Activated naive CD4-positive, alpha-beta T cell treated with anti-CD3 and anti-CD28 coated beads, Interleukin-2, amount 10 ng/mL, durations not matched to agents 7 days and 5 days (primary cell): Measurements from ENCODE around the gene NT5C2.
"Not testable (repeated sequence)": the region's sequence is repeated elsewhere in the genome, so short reads cannot be mapped to it uniquely, and the experiment has no call there.

ENCODE experiments used
- CTCF ChIA-PET: fragments of 350-600 bp; sonication (Branson Sonifier 250); formaldehyde crosslinking; loops from one replicate; lab custom pipeline; 2021; ENCODE audit warnings: antibody characterized with exemption; lab: Charles Lee
- DNase-seq: peaks from one replicate; pipeline ENCODE4 v3.0.0-alpha.2; 2020
- H3K27ac Mint-ChIP-seq: one replicate; pipeline ENCODE4 v1.8.0; 2021; ENCODE audit warnings: mild to moderate bottlenecking, moderate library complexity, mixed read lengths
- H3K27me3 Mint-ChIP-seq: one replicate; pipeline ENCODE4 v1.8.0; 2021; ENCODE audit warnings: mild to moderate bottlenecking, mixed read lengths
- H3K36me3 Mint-ChIP-seq: one replicate; pipeline ENCODE4 v1.8.0; 2021; ENCODE audit warnings: mixed read lengths
- H3K4me1 Mint-ChIP-seq: one replicate; pipeline ENCODE4 v1.8.0; 2021; ENCODE audit warnings: mixed read lengths
- H3K4me3 Mint-ChIP-seq: one replicate; pipeline ENCODE4 v1.8.0; 2021; ENCODE audit warnings: mild to moderate bottlenecking, moderate library complexity, mixed read lengths
- H3K9me3 Mint-ChIP-seq: one replicate; pipeline ENCODE4 v1.8.0; 2021; ENCODE audit warnings: mixed read lengths

Gene NT5C2

DNA sequence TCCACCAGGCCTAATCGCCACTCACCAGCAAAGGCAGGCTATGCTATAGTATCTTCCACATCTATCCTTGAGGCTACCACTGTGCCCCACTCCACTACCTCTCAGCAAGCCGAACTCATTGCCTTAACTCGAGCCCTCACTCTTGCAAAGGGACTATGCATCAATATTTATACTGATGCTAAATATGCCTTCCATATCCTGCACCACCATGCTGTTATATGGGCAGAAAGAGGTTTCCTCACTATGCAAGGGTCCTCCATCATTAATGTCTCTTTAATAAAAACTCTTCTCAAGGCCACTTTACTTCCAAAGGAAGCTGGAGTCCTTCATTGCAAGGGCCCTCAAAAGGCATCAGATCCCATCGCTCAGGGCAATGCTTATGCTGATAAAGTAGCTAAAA lies 17.2 kb upstream of the NT5C2 start:
- H3K4me1 Mint-ChIP-seq, H3K36me3 Mint-ChIP-seq, CTCF ChIA-PET, DNase-seq, H3K4me3 Mint-ChIP-seq, H3K9me3 Mint-ChIP-seq, H3K27ac Mint-ChIP-seq, H3K27me3 Mint-ChIP-seq: not testable (repeated sequence)

DNA sequence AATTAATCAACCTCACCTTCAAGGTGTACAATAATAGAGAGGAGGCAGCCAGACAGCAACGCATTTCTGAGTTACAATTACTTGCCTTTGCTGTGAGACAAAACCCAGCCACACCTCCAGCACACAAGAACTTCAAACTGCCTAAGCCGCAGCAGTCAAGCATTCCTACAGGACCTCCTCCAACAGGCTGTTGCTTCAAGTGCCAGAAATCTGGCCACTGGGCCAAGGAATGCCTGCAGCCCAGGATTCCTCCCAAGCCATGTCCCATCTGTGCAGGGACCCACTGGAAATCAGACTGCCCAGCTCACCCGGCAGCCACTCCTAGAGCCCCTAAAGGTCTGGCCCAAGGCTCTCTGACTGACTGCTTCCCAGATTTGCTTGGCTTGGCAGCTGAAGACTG lies 14.6 kb upstream of the NT5C2 start:
- H3K36me3 Mint-ChIP-seq, H3K4me3 Mint-ChIP-seq, H3K27ac Mint-ChIP-seq, H3K9me3 Mint-ChIP-seq, H3K4me1 Mint-ChIP-seq, CTCF ChIA-PET, DNase-seq: not testable (repeated sequence)
- H3K27me3 Mint-ChIP-seq = peaks cover 15% of the 10 kb centered on the region

DNA sequence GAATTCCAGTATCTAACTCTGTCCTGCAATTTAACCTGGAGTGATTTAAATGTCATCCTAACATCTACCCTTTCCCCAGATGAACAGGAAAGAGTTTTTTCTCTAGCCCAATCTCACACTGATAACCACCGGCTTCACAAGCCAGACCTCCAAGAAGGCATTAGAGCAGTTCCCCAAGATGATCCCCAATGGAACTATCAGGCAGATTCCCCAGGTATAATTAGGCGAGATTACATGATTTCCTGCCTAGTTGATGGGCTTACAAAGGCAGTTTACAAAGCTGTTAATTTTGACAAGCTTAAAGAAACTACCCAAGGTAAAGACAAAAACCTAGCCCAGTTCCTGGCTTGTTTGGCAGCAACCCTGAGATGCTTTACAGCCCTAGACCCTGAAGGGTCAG lies 14.1 kb upstream of the NT5C2 start:
- CTCF ChIA-PET = no interaction called here
- H3K27me3 Mint-ChIP-seq = peaks cover 15% of the 10 kb centered on the region
- H3K36me3 Mint-ChIP-seq = no peaks in the 10 kb centered on the region
- no peak overlapping the region for H3K27ac Mint-ChIP-seq
- no peaks in the 10 kb centered on the region for H3K4me1 Mint-ChIP-seq
- peaks cover 3% of the 10 kb centered on the region for H3K9me3 Mint-ChIP-seq
- DNase-seq = no peak
- no peak overlapping the region for H3K4me3 Mint-ChIP-seq

DNA sequence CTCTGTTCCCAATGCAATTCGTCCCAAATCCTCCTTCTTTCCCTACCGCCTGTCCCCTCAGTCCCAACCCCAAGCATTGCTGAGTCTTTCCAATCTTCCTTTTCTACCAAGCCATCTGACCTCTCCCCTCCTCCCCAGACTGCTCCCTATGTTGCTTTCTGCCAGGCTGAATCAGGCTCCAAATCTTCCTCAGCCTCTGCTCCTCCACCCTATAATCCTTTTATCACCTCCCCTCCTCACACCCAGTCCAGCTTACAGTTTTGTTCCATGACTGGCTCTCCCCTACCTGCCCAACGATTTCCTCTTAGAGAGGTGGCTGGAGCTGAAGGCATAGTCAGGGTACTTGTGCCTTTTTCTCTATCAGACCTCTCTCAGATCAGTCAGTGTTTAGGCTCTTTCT lies 13.6 kb upstream of the NT5C2 start:
- H3K4me3 Mint-ChIP-seq, H3K9me3 Mint-ChIP-seq, H3K4me1 Mint-ChIP-seq, DNase-seq, H3K27ac Mint-ChIP-seq, H3K36me3 Mint-ChIP-seq, CTCF ChIA-PET: not testable (repeated sequence)
- H3K27me3 Mint-ChIP-seq = peaks cover 15% of the 10 kb centered on the region

DNA sequence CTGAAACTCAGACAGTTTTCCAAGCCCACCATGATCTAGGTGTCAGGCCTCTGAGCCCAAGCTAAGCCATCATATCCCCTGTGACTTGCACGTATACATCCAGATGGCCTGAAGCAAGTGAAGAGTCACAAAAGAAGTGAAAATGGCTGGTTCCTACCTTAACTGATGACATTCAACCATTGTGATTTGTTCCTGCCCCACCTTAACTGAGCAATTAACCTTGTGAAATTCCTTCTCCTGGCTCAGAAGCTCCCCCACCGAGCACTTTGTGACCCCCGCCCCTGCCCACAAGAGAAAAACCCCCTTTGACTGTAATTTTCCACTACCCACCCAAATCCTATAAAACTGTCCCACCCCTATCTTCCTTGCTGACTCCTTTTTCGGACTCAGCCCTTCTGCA lies 12.3 kb upstream of the NT5C2 start:
- H3K36me3 Mint-ChIP-seq, DNase-seq, H3K27ac Mint-ChIP-seq, H3K9me3 Mint-ChIP-seq, CTCF ChIA-PET, H3K4me1 Mint-ChIP-seq, H3K4me3 Mint-ChIP-seq: not testable (repeated sequence)
- H3K27me3 Mint-ChIP-seq = peaks cover 15% of the 10 kb centered on the region

DNA sequence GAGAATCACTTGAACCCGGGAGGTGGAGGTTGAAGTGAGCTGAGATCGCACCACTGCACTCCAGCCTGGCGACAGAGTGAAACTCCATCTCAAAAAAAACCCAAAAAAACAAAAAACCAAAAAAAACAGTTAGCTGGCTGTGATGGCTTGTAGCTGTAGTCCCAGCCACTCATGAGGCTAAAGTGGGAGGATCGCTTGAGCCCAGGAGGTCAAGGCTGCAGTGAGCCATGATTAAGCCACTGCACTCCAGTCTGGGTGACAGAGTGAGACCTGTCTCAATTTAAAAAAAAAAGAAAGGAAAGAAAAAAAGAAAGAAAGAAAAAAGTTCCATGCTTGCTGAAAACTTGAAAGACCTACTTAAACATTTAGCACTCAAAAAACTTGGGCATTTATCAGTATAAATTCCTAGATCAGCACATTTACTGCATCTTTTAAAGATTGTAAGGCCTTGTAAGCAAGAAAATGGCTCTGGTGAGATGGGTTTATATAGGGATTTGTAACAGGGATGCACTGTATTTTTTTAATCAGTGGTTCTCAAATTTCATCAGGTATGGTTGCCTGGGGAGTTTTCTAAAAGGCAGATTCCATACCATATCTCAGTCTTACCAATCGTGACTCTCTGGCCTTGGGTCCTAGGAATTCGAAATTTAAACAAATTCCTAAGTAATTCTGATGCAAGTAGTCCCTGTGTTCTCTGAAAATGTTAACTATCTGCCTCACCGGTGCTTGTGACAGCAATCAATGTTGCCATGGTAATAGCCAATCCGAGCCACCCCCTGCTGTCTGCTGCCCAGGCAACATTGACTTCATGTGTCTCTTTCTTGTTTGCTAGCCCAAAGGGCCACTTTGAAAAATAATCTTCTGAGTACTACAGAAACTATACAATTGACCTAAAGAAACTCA lies 11.5 kb upstream of the NT5C2 start:
- H3K9me3 Mint-ChIP-seq = no peaks in the 10 kb centered on the region
- CTCF ChIA-PET = no interaction called here

DNA sequence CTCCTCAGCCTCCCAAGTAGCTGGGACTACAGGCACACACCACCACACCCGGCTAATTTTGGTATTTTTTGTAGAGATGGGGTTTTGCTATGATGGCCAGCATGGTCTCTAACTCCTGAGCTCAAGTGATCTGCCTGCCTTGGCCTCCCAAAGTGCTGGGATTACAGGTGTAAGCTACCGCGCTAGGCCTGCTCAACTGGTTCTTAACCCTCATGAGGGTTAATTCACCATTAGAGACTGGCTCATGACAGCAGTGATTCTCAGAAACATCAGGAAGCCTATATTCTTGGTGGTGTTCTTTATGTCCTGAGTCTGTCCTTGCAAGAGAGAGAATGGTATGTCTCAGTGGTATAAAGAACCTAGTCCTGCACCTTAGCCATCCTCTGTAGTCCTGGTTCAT lies 10.4 kb upstream of the NT5C2 start:
- CTCF ChIA-PET = no interaction called here
- H3K36me3 Mint-ChIP-seq = no peaks in the 10 kb centered on the region
- no peaks in the 10 kb centered on the region for H3K9me3 Mint-ChIP-seq
- no peak overlapping the region for H3K27ac Mint-ChIP-seq
- no peak for DNase-seq
- peaks cover 15% of the 10 kb centered on the region for H3K27me3 Mint-ChIP-seq
- H3K4me1 Mint-ChIP-seq = no peaks in the 10 kb centered on the region
- no peak overlapping the region for H3K4me3 Mint-ChIP-seq

More for the DNA sequence above, 11.5 kb upstream of the NT5C2 start:
- no peak for DNase-seq
- no peaks in the 10 kb centered on the region for H3K4me1 Mint-ChIP-seq
- H3K27me3 Mint-ChIP-seq = peaks cover 15% of the 10 kb centered on the region
- H3K27ac Mint-ChIP-seq = no peak overlapping the region
- no peak overlapping the region for H3K4me3 Mint-ChIP-seq
- no peaks in the 10 kb centered on the region for H3K36me3 Mint-ChIP-seq

DNA sequence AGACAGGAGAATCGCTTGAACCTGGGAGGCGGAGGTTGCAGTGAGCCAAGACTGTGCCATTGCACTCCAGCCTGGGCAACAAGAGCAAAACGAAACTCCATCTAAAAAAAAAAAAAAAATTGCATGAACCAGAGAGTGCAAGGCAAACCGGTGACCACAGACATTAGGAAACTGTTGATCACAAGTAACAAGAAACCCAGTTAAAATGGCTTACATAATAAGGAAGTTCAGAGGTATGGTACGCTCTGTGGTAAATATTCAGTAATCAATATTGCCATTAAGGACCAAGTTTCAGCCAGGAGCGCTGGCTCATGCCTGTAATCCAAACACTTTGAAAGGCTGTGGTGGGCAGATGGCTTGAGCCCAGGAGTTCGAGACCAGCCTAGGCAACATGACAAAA lies 9.2 kb upstream of the NT5C2 start:
- CTCF ChIA-PET = no interaction called here
- Mint-ChIP-seq H3K27ac (no peak overlapping the region), H3K27me3 (peaks cover 26% of the 10 kb centered on the region), H3K4me1 (peaks cover 6% of the 10 kb centered on the region), H3K4me3 (no peak overlapping the region), H3K36me3 (no peaks in the 10 kb centered on the region), H3K9me3 (no peaks in the 10 kb centered on the region)
- DNase-seq = no peak

DNA sequence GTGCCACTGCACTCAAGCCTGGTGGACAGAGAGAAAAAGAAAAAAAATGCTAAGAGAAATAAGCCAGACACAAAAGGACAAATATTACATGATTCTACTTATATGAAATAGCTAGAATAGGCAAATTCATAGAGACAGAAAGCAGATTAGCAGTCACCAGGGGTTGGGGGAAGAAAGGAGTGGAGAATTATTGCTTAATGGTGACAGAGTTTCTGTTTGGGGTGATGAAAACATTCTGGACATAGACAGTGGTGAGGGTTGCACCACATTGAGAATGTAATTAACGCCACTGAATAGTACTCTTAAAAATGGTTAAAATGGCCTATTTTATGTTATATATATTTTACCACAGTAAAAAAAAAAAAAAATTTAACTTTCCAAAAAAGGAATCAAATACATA lies 6.4 kb upstream of the NT5C2 start:
- CTCF ChIA-PET = no interaction called here
- Mint-ChIP-seq H3K36me3 (no peaks in the 10 kb centered on the region), H3K4me3 (no peak overlapping the region), H3K27me3 (peaks cover 20% of the 10 kb centered on the region), H3K4me1 (peaks cover 9% of the 10 kb centered on the region), H3K27ac (no peak overlapping the region), H3K9me3 (no peaks in the 10 kb centered on the region)
- DNase-seq = no peak

DNA sequence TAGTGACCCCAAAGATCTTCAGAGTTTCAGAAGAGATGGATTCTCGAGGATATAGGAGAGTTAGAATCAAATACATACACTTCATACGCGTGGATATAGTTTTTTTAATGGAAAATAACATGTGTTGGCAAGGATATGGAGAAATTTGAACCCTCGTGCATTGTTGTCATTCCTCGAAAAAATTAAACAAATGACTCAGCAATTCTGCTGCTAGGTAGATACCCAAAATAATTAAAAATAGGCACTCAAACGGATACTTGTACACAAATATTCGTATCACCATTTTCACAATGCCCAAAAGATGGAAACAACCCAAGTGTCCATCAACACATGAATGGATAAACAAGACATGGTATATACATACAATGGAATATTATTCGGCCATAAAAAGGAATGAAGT lies 5.6 kb upstream of the NT5C2 start:
- no peak for DNase-seq
- Mint-ChIP-seq H3K4me3 (no peak overlapping the region), H3K4me1 (peaks cover 13% of the 10 kb centered on the region), H3K27me3 (peaks cover 17% of the 10 kb centered on the region), H3K9me3 (no peaks in the 10 kb centered on the region), H3K36me3 (no peaks in the 10 kb centered on the region), H3K27ac (no peak overlapping the region)
- CTCF ChIA-PET = no interaction called here

DNA sequence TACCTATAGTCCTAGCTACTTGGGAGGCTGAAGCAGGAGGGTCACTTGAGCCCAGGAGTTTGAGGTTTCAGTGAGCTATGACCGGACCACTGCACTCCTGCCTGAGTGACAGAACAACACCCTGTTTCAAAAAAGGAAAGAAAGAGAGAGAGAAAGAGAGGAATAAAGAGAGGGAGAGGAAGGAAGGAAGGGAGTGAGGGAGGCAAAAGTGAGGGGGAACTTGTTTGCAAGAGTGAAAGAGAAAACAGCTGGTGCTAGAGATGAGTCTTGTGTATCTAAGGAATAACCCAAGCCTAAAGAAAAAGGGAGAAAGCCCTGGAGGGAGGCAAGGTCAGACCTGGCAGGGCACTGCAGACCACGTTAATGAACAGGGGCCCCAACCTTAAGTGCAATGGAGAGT lies 4.8 kb upstream of the NT5C2 start:
- no peak overlapping the region for H3K27ac Mint-ChIP-seq
- peaks cover 20% of the 10 kb centered on the region for H3K27me3 Mint-ChIP-seq
- no peaks in the 10 kb centered on the region for H3K9me3 Mint-ChIP-seq
- H3K4me1 Mint-ChIP-seq = peaks cover 18% of the 10 kb centered on the region
- H3K4me3 Mint-ChIP-seq = no peak overlapping the region
- no peak for DNase-seq
- no peaks in the 10 kb centered on the region for H3K36me3 Mint-ChIP-seq
- CTCF ChIA-PET = no interaction called here

DNA sequence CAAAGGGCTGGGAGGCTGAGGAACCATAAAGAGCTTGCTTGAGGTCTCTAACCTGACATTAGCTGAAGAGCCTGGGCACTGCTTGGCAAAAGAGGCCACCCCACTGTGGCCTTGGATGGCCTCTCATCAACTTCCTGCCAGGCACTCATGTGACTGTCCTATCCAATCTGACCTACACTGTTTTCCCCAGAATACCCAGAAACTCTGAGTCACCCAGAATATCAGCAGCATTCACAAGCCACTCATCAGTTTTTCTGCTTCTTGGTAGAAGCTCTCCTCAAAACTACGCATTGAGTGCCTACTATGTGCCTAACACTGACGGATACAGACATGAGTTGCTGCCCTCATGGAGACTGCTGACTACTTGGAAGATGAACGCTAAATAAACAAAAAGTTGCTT lies 4.1 kb upstream of the NT5C2 start:
- Mint-ChIP-seq H3K4me1 (peaks cover 18% of the 10 kb centered on the region), H3K36me3 (peaks cover 3% of the 10 kb centered on the region), H3K27ac (no peak overlapping the region), H3K27me3 (peaks cover 20% of the 10 kb centered on the region), H3K4me3 (no peak overlapping the region), H3K9me3 (no peaks in the 10 kb centered on the region)
- CTCF ChIA-PET = no interaction called here
- DNase-seq = no peak

DNA sequence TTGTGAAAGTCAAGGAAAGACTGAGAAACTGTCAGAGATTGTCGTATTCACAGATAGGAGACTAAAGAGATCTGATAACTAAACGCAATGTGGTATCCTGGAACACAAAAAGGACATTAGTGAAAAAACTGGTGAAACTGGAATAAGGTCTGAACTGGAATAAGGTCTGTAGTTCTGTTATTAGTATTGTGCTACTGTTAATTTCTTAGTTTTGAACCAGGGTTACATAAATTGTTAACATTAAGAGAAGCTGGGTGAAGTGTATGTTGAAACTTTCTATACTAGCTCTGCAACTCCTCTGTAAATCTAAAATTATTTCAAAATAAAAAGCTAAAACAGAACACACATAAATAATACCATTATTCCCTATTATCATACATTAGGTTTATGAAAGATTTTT lies 3.4 kb upstream of the NT5C2 start:
- no peak for DNase-seq
- Mint-ChIP-seq H3K27ac (no peak overlapping the region), H3K27me3 (peaks cover 20% of the 10 kb centered on the region), H3K4me1 (peaks cover 25% of the 10 kb centered on the region), H3K36me3 (peaks cover 7% of the 10 kb centered on the region), H3K4me3 (no peak overlapping the region), H3K9me3 (no peaks in the 10 kb centered on the region)
- CTCF ChIA-PET = interaction anchor here (1.4 kb wide), 1 partner anchor 48 kb away, joined by 3 read pairs; no protein-coding TSS in a partner anchor

DNA sequence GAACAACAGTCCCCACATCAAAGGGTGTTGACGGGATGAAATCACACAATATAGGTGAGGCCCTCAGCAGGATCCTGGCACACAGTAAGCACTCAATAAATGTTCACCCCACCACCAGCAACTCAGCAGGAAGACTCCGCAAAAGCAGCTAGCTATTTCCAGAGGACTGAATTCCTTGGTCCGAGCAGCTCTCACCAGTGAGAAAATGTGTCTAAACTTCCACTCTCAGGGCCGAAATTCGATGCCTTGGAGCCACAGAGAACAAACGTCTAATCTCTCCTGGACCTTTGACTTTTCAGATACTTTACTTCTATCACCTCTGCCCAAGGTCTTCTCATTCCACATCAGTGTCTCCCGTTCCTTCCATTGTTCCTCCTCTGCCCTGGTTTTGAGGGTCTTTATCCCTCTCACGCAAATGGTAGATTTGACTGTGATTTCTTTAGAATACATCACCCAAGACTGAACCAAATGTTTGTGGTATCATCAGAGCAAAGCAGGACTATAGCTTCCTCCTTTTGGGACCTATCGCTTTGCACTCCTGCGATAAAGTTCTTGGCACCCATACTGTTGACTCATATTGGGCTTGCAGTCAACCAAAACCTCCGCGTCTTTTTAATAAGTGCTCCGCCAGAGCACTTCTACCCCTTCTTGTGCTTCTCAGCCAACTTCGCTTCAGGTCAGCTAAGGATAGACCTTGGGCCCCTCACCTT lies 903 bp upstream of the NT5C2 start:
- CTCF ChIA-PET = no interaction called here
- Mint-ChIP-seq H3K27me3 (peaks cover 20% of the 10 kb centered on the region), H3K27ac (peak overlapping the region; percentile 82), H3K4me3 (peak overlapping the region; percentile 92), H3K9me3 (no peaks in the 10 kb centered on the region), H3K36me3 (peaks cover 7% of the 10 kb centered on the region), H3K4me1 (peaks cover 39% of the 10 kb centered on the region)
- DNase-seq = no peak
